GM10266 (cell line): ENCODE data around the gene PTPN3.

Experiments
- DNase-seq: peaks from one replicate; pipeline ENCODE4 v3.0.0; 2012; ENCODE audit errors: extremely low spot score
- CTCF ChIP-seq: IDR thresholded peaks from 2 replicates; pipeline ENCODE4 v1.5.1; 2012; ENCODE audit warnings: mild to moderate bottlenecking, low read depth; ENCODE audit not compliant: control insufficient read depth, insufficient read depth; ENCODE audit errors: missing control alignments

Gene PTPN3

GRCh38 chr9:109500421-109500974, 2.4 kb upstream of the PTPN3 start:
- no peak for TF ChIP-seq CTCF

GRCh38 chr9:109499631-109500410, 1.7 kb upstream of the PTPN3 start:
- peak; percentile 39 for DNase-seq
- no peak for TF ChIP-seq CTCF

More at GRCh38 chr9:109500421-109500974, 2.4 kb upstream of the PTPN3 start:
- DNase-seq, result no peak

- DNase-seq, result peak; percentile 38
- TF ChIP-seq CTCF, result no peak
Measured at GRCh38 chr9:109499093-109499630, 1.1 kb upstream of the PTPN3 start.

- TF ChIP-seq CTCF, result no peak
- no peak for DNase-seq
Measured at GRCh38 chr9:109497226-109498153, 617 bp downstream of the PTPN3 start.

GRCh38 chr9:109496841-109497225, 1.3 kb downstream of the PTPN3 start:
- DNase-seq, result no peak
- no peak for TF ChIP-seq CTCF

GRCh38 chr9:109496218-109496617, 1.9 kb downstream of the PTPN3 start:
- DNase-seq, result no peak
- no peak for TF ChIP-seq CTCF

GRCh38 chr9:109493648-109494047, 4.5 kb downstream of the PTPN3 start:
- TF ChIP-seq CTCF, result no peak
- DNase-seq, result no peak
